PFSK-1 (cell line): ENCODE data around the gene TP53BP2.

ENCODE experiments used
- POLR2AphosphoS5 ChIP-seq: IDR thresholded peaks from 2 replicates; pipeline ENCODE4 v1.6.1; 2012; ENCODE audit warnings: low read depth, mild to moderate bottlenecking, control low read depth, low read length, moderate library complexity
- SIN3A ChIP-seq: IDR thresholded peaks from 2 replicates; pipeline ENCODE4 v1.6.1; 2012; ENCODE audit warnings: mild to moderate bottlenecking, low read length, moderate library complexity, borderline replicate concordance; ENCODE audit not compliant: insufficient read depth

GRCh38 chr1:223820971-223821370 lies 24.8 kb downstream of the TP53BP2 start:
- TF ChIP-seq POLR2AphosphoS5, result no peak
- no peak for TF ChIP-seq SIN3A
